ENCODE data around the gene PRRX2. TPM values are rescaled to one million over a fixed set of nuclear protein-coding genes. Genes with fewer than 3 reads are reported as not detected.

Gene PRRX2
- total and polyA plus RNA-seq, 9 of the 15 experiments (the other 6 are each of a cell fraction or from before 2014, with no cell fraction given) = 0.21 TPM; not detected in 8

GRCh38 chr9:129713402-129713679, 47.9 kb downstream of the PRRX2 start (continued):
- no peak for TF ChIP-seq CHD7 (IDR thresholded peaks at IDR 0.05; ENCODE audit: low read depth, low read length)

All from K562 (cell line).